ENCODE measurements around the gene MTURN. TPM values are rescaled to one million over a fixed set of nuclear protein-coding genes. Genes with fewer than 3 reads are reported as not detected.

Gene MTURN
- total and polyA plus RNA-seq, 2 donors (not counting 1 experiment from before 2014, with no cell fraction given), result 4.5 to 13.9 TPM

GRCh38 chr7:30172451-30172850 is 37.7 kb downstream of the MTURN start:
- H3K9me3 Mint-ChIP-seq (ENCODE audit: insufficient read depth), result no peaks in the 10 kb centered on the region
- H3K27ac Mint-ChIP-seq, result no peak overlapping the region
- intact Hi-C loops (cut with micrococcal nuclease), result no loop called here
- H3K9me3 ChIP-seq (ENCODE audit: control extremely low read depth in 1 of 3, control insufficient read depth in 2 of 3, insufficient read depth in 1 of 3, low read length in 2 of 3), result no peaks in the 10 kb centered on the region
- ATAC-seq (ENCODE audit: low read depth), result no peak
- H3K4me1 ChIP-seq (ENCODE audit: control insufficient read depth in 2 of 2, insufficient read depth in 2 of 2, low read length in 2 of 2), result peaks cover 17 to 19% of the 10 kb centered on the region in 2 donors
- POLR2A ChIA-PET, result no interaction called here
- H2AFZ ChIP-seq (ENCODE audit: insufficient read depth, low read depth, low read length, poor library complexity, severe bottlenecking), result no peak overlapping the region
- CTCF ChIA-PET, result no interaction called here
- H3K36me3 ChIP-seq (replicated peaks in 1 of 2; ENCODE audit: control extremely low read depth in 1 of 2, control insufficient read depth in 1 of 2, extremely low read depth in 1 of 2, insufficient read depth in 2 of 2, low read length in 1 of 2), result no peaks in the 10 kb centered on the region
- no peaks in the 10 kb centered on the region for H4K20me1 ChIP-seq (ENCODE audit: control insufficient read depth, insufficient read depth, low read length, poor library complexity, severe bottlenecking)
- H3K4me3 ChIP-seq (ENCODE audit: control extremely low read depth in 1 of 5, extremely low read depth in 1 of 5, insufficient read depth in 1 of 5, low read depth in 2 of 5, low read length in 4 of 5), result no peak overlapping the region
- H3K27me3 ChIP-seq (replicated peaks in 1 of 4; ENCODE audit: control extremely low read depth in 1 of 4, control insufficient read depth in 3 of 4, insufficient read depth in 4 of 4, low read length in 3 of 4), result no peaks in the 10 kb centered on the region
- no peak for DNase-seq
- no peak overlapping the region for H3K27ac ChIP-seq (ENCODE audit: low read length in 2 of 2)
- H3K27me3 Mint-ChIP-seq, result no peaks in the 10 kb centered on the region
- H3K4me1 Mint-ChIP-seq, result peaks cover 25% of the 10 kb centered on the region
- TF ChIP-seq EZH2 (IDR thresholded peaks at IDR 0.05; ENCODE audit: borderline replicate concordance, insufficient read depth, low read depth, low read length, poor library complexity, severe bottlenecking) (no peak), CTCF (IDR thresholded peaks at IDR 0.05) (no peak)
- H3K79me2 ChIP-seq (ENCODE audit: control insufficient read depth, insufficient read depth, low read length), result no peaks in the 10 kb centered on the region
- WGBS (ENCODE audit: insufficient coverage), result 97% methylated on average over 2 of the region's 3 CpGs
- H3K4me2 ChIP-seq (replicated peaks; ENCODE audit: low read depth, low read length, poor library complexity, severe bottlenecking), result no peak overlapping the region
- H3K4me3 Mint-ChIP-seq, result no peak overlapping the region
- H3K9ac ChIP-seq (ENCODE audit: low read length), result no peak overlapping the region

GRCh38 chr7:30173058-30173897 is 38.5 kb downstream of the MTURN start:
- Histone ChIP-seq H3K79me2 (ENCODE audit: control insufficient read depth, insufficient read depth, low read length) (no peaks in the 10 kb centered on the region), H3K9me3 (ENCODE audit: control extremely low read depth in 1 of 3, control insufficient read depth in 2 of 3, insufficient read depth in 1 of 3, low read length in 2 of 3) (no peaks in the 10 kb centered on the region), H3K4me1 (ENCODE audit: control insufficient read depth in 2 of 2, insufficient read depth in 2 of 2, low read length in 2 of 2) (peaks cover 17 to 22% of the 10 kb centered on the region in 2 donors), H3K9ac (ENCODE audit: low read length) (no peak overlapping the region), H3K4me2 (replicated peaks; ENCODE audit: low read depth, low read length, poor library complexity, severe bottlenecking) (no peak overlapping the region), H3K4me3 (ENCODE audit: control extremely low read depth in 1 of 5, extremely low read depth in 1 of 5, insufficient read depth in 1 of 5, low read depth in 2 of 5, low read length in 4 of 5) (no peak overlapping the region), H3K27ac (ENCODE audit: low read length in 2 of 2) (no peak overlapping the region), H4K20me1 (ENCODE audit: control insufficient read depth, insufficient read depth, low read length, poor library complexity, severe bottlenecking) (no peaks in the 10 kb centered on the region), H2AFZ (ENCODE audit: insufficient read depth, low read depth, low read length, poor library complexity, severe bottlenecking) (no peak overlapping the region), H3K27me3 (replicated peaks in 1 of 4; ENCODE audit: control extremely low read depth in 1 of 4, control insufficient read depth in 3 of 4, insufficient read depth in 4 of 4, low read length in 3 of 4) (no peaks in the 10 kb centered on the region), H3K36me3 (replicated peaks in 1 of 2; ENCODE audit: control extremely low read depth in 1 of 2, control insufficient read depth in 1 of 2, extremely low read depth in 1 of 2, insufficient read depth in 2 of 2, low read length in 1 of 2) (no peaks in the 10 kb centered on the region)
- 94% methylated on average over 11 of the region's 13 CpGs for WGBS (ENCODE audit: insufficient coverage)
- TF ChIP-seq CTCF (IDR thresholded peaks at IDR 0.05), result no peak
- no peak for TF ChIP-seq EZH2 (IDR thresholded peaks at IDR 0.05; ENCODE audit: borderline replicate concordance, insufficient read depth, low read depth, low read length, poor library complexity, severe bottlenecking)
- H3K9me3 Mint-ChIP-seq (ENCODE audit: insufficient read depth), result no peaks in the 10 kb centered on the region
- ChIA-PET POLR2A (interaction anchor here (0.6 kb wide), 1 partner anchor 9 kb away, joined by 3 read pairs; no protein-coding TSS in a partner anchor), CTCF (interaction anchor here (1.0 to 1.2 kb wide), 2 partner anchors 9 to 272 kb away, joined by 3 to 5 read pairs; no protein-coding TSS in a partner anchor)
- H3K4me1 Mint-ChIP-seq, result peaks cover 29% of the 10 kb centered on the region
- H3K27ac Mint-ChIP-seq, result no peak overlapping the region
- intact Hi-C loops (cut with micrococcal nuclease), result no loop called here
- no peak overlapping the region for H3K4me3 Mint-ChIP-seq
- DNase-seq (no peak), ATAC-seq (ENCODE audit: low read depth) (no peak)
- H3K27me3 Mint-ChIP-seq, result no peaks in the 10 kb centered on the region

All from B cell (primary cell).